HEK293 (cell line): Measurements from ENCODE around the gene PTPRN2.

Experiments
- CTCF ChIA-PET: fragments of 350-600 bp; formaldehyde crosslinking; extraction: SDS; loops from one replicate; lab custom pipeline; 2021; ENCODE audit warnings: antibody characterized with exemption; lab: Yijun Ruan, JAX
- POLR2A ChIA-PET: fragments of 300-600 bp; formaldehyde crosslinking; extraction: SDS; loops from one replicate; lab custom pipeline; 2020; ENCODE audit warnings: antibody characterized with exemption, inconsistent platforms; lab: Yijun Ruan, JAX
- H3K27ac ChIP-seq: fragments of 200-500 bp; sonication (Bioruptor generic); 2 replicates; pipeline ENCODE4 v1.5.1; 2014; ENCODE audit warnings: low read depth, low read length, control low read depth, inconsistent platforms; ENCODE audit errors: extremely low read depth
- H3K36me3 ChIP-seq, 2 experiments: fragments of 200-500 bp in 1 of 2; sonication (Bioruptor generic) in 1 of 2; 1 replicate in 1 of 2; 2 replicates in 1 of 2; pipeline ENCODE4 v1.5.1; 2014 to 2017; ENCODE audit warnings: inconsistent platforms in 2 of 2, low read length in 2 of 2; ENCODE audit not compliant: control insufficient read depth in 2 of 2, insufficient read depth in 1 of 2
- H3K4me1 ChIP-seq: fragments of 200-500 bp; sonication (Bioruptor generic); 2 replicates; pipeline ENCODE4 v1.5.1; 2014; ENCODE audit warnings: mild to moderate bottlenecking, low read length, inconsistent platforms; ENCODE audit not compliant: control insufficient read depth, insufficient read depth
- H3K4me3 ChIP-seq: 2 replicates; pipeline ENCODE4 v1.5.1; 2011; ENCODE audit warnings: low read depth, mild to moderate bottlenecking, control low read depth, low read length, moderate library complexity
- H3K9me3 ChIP-seq: fragments of 200-500 bp; sonication (Bioruptor generic); 2 replicates; pipeline ENCODE4 v1.5.1; 2014; ENCODE audit warnings: low read depth, low read length, inconsistent platforms; ENCODE audit not compliant: control insufficient read depth, insufficient read depth
- GLIS1 ChIP-seq: fragments of 450-650 bp; formaldehyde crosslinking; IDR thresholded peaks from 2 replicates; pipeline ENCODE4 v1.5.1; 2016; ENCODE audit warnings: missing biosample characterization, missing genetic modification characterization
- HOXD13 ChIP-seq: sonication (generic); formaldehyde crosslinking; IDR thresholded peaks from 2 replicates; pipeline ENCODE4 v1.8.0; 2022; ENCODE audit warnings: missing genetic modification reagents, borderline replicate concordance
- KLF1 ChIP-seq: fragments of 450-650 bp; formaldehyde crosslinking; IDR thresholded peaks from 2 replicates; pipeline ENCODE4 v1.5.1; 2016; ENCODE audit warnings: missing biosample characterization, missing genetic modification characterization
- KLF10 ChIP-seq: fragments of 450-650 bp; IDR thresholded peaks from 2 replicates; pipeline ENCODE4 v1.5.1; 2018; ENCODE audit warnings: missing biosample characterization, mild to moderate bottlenecking, missing genetic modification characterization
- MZF1 ChIP-seq: fragments of 450-650 bp; formaldehyde crosslinking; IDR thresholded peaks from 2 replicates; pipeline ENCODE4 v1.5.1; 2017; ENCODE audit warnings: missing biosample characterization, missing genetic modification characterization, borderline replicate concordance
- RBAK ChIP-seq: fragments of 450-650 bp; formaldehyde crosslinking; IDR thresholded peaks from 2 replicates; pipeline ENCODE4 v1.5.1; 2016; ENCODE audit warnings: missing biosample characterization, missing genetic modification characterization
- SP3 ChIP-seq: fragments of 450-650 bp; formaldehyde crosslinking; IDR thresholded peaks from 2 replicates; pipeline ENCODE4 v1.5.1; 2016; ENCODE audit warnings: missing biosample characterization, missing genetic modification characterization
- ZBTB21 ChIP-seq: fragments of 450-650 bp; formaldehyde crosslinking; IDR thresholded peaks from 2 replicates; pipeline ENCODE4 v1.5.1; 2017; ENCODE audit warnings: missing biosample characterization, missing genetic modification characterization
- ZBTB48 ChIP-seq: fragments of 450-650 bp; formaldehyde crosslinking; IDR thresholded peaks from 2 replicates; pipeline ENCODE4 v1.5.1; 2016; ENCODE audit warnings: missing biosample characterization, missing genetic modification characterization
- ZFP41 ChIP-seq: fragments of 450-650 bp; formaldehyde crosslinking; IDR thresholded peaks from 2 replicates; pipeline ENCODE4 v1.5.1; 2016; ENCODE audit warnings: missing biosample characterization, missing genetic modification characterization, borderline replicate concordance
- ZNF138 ChIP-seq: fragments of 450-650 bp; formaldehyde crosslinking; IDR thresholded peaks from 2 replicates; pipeline ENCODE4 v1.5.1; 2016; ENCODE audit warnings: missing biosample characterization, missing genetic modification characterization, borderline replicate concordance
- ZNF146 ChIP-seq: fragments of 450-650 bp; formaldehyde crosslinking; IDR thresholded peaks from 2 replicates; pipeline ENCODE4 v1.5.1; 2016; ENCODE audit warnings: missing biosample characterization, missing genetic modification characterization
- ZNF157 ChIP-seq: fragments of 450-650 bp; formaldehyde crosslinking; IDR thresholded peaks from 2 replicates; pipeline ENCODE4 v1.5.1; 2016; ENCODE audit warnings: missing biosample characterization, missing genetic modification characterization
- ZNF2 ChIP-seq: fragments of 450-650 bp; formaldehyde crosslinking; IDR thresholded peaks from 2 replicates; pipeline ENCODE4 v1.5.1; 2016; ENCODE audit warnings: missing biosample characterization, missing genetic modification characterization
- ZNF274 ChIP-seq, 2 experiments: fragments of 200-500 bp in 1 of 2; fragments of 450-650 bp in 1 of 2; sonication (Bioruptor generic) in 1 of 2; formaldehyde crosslinking in 1 of 2; IDR thresholded peaks; 2 replicates each; pipeline versions ENCODE4 v1.5.1 to v1.6.1; 2014 to 2016; ENCODE audit warnings: borderline replicate concordance in 1 of 2, inconsistent platforms in 1 of 2, low read length in 1 of 2, missing biosample characterization in 1 of 2, missing genetic modification characterization in 1 of 2
- ZNF280D ChIP-seq: fragments of 450-650 bp; formaldehyde crosslinking; IDR thresholded peaks from 2 replicates; pipeline ENCODE4 v1.5.1; 2016; ENCODE audit warnings: missing biosample characterization, missing genetic modification characterization
- ZNF449 ChIP-seq: fragments of 450-650 bp; formaldehyde crosslinking; IDR thresholded peaks from 2 replicates; pipeline ENCODE4 v1.5.1; 2017; ENCODE audit warnings: missing biosample characterization, mild to moderate bottlenecking, missing genetic modification characterization, moderate library complexity
- ZNF510 ChIP-seq: fragments of 450-650 bp; formaldehyde crosslinking; IDR thresholded peaks from 2 replicates; pipeline ENCODE4 v1.5.1; 2018; ENCODE audit warnings: mild to moderate bottlenecking, missing genetic modification characterization, missing biosample characterization; ENCODE audit not compliant: insufficient replicate concordance
- ZNF513 ChIP-seq: fragments of 450-650 bp; IDR thresholded peaks from 2 replicates; pipeline ENCODE4 v1.5.1; 2018; ENCODE audit warnings: missing biosample characterization, missing genetic modification characterization
- ZNF623 ChIP-seq: fragments of 450-650 bp; formaldehyde crosslinking; IDR thresholded peaks from 2 replicates; pipeline ENCODE4 v1.5.1; 2016; ENCODE audit warnings: missing biosample characterization, missing genetic modification characterization
- ZNF626 ChIP-seq: fragments of 450-650 bp; sonication (Bioruptor Pico); formaldehyde crosslinking; IDR thresholded peaks from 2 replicates; pipeline ENCODE4 v1.5.1; 2018; ENCODE audit warnings: missing biosample characterization, missing genetic modification characterization, inconsistent platforms
- ZNF664 ChIP-seq: fragments of 450-650 bp; formaldehyde crosslinking; IDR thresholded peaks from 2 replicates; pipeline ENCODE4 v1.5.1; 2016; ENCODE audit warnings: missing biosample characterization, missing genetic modification characterization
- ZNF670 ChIP-seq: fragments of 450-650 bp; formaldehyde crosslinking; IDR thresholded peaks from 2 replicates; pipeline ENCODE4 v1.5.1; 2016; ENCODE audit warnings: missing biosample characterization, missing genetic modification characterization, low read depth
- ZNF704 ChIP-seq: fragments of 450-650 bp; formaldehyde crosslinking; IDR thresholded peaks from 2 replicates; pipeline ENCODE4 v1.5.1; 2016; ENCODE audit warnings: missing biosample characterization, missing genetic modification characterization
- ZSCAN16 ChIP-seq: fragments of 450-650 bp; formaldehyde crosslinking; IDR thresholded peaks from 2 replicates; pipeline ENCODE4 v1.5.1; 2016; ENCODE audit warnings: missing biosample characterization, missing genetic modification characterization

Gene PTPRN2

GRCh38 chr7:158502068-158502750, 85.4 kb downstream of the PTPRN2 start (continued):
- TF ChIP-seq RBAK (no peak), ZNF704 (tag by site-specific recombination) (no peak), ZNF449 (tag by site-specific recombination) (no peak)

GRCh38 chr7:158501393-158502067, 86.1 kb downstream of the PTPRN2 start:
- H3K9me3 ChIP-seq: no peaks in the 10 kb centered on the region
- TF ChIP-seq ZNF626 (tag by site-specific recombination) (no peak), ZNF513 (no peak), ZNF157 (tag by site-specific recombination) (no peak), ZNF664 (no peak), GLIS1 (no peak), MZF1 (tag by site-specific recombination) (no peak), ZNF623 (tag by site-specific recombination) (no peak), ZNF146 (tag by site-specific recombination) (no peak), SP3 (no peak)
- ChIA-PET POLR2A (no interaction called here), CTCF (interaction anchor here (0.7 kb wide), 1 partner anchor 45 kb away, joined by 4 read pairs; no protein-coding TSS in a partner anchor)
- no peaks in the 10 kb centered on the region for H3K36me3 ChIP-seq
- H3K27ac ChIP-seq: no peak overlapping the region
- H3K4me1 ChIP-seq: no peaks in the 10 kb centered on the region
- no peak overlapping the region for H3K4me3 ChIP-seq

GRCh38 chr7:158500651-158501052, 87.0 kb downstream of the PTPRN2 start:
- H3K9me3 ChIP-seq: no peaks in the 10 kb centered on the region
- no peaks in the 10 kb centered on the region for H3K4me1 ChIP-seq
- ChIA-PET CTCF (interaction anchor here (0.6 kb wide), 1 partner anchor 477 kb away, joined by 3 read pairs; no protein-coding TSS in a partner anchor), POLR2A (no interaction called here)
- H3K4me3 ChIP-seq: no peak overlapping the region
- H3K36me3 ChIP-seq: no peaks in the 10 kb centered on the region
- no peak overlapping the region for H3K27ac ChIP-seq
- no peak for TF ChIP-seq ZNF2 (tag by site-specific recombination)
- TF ChIP-seq ZNF510 (tag by site-specific recombination): no peak
- TF ChIP-seq ZFP41 (tag by site-specific recombination): no peak
- TF ChIP-seq ZSCAN16: no peak
- no peak for TF ChIP-seq ZBTB48 (tag by site-specific recombination)
- TF ChIP-seq KLF10 (tag by site-specific recombination): no peak
- no peak for TF ChIP-seq ZNF138 (tag by site-specific recombination)
- TF ChIP-seq HOXD13 (CRISPR knock-in tag): no peak
- no peak for TF ChIP-seq ZNF280D (tag by site-specific recombination)
- no peak for TF ChIP-seq KLF1 (tag by site-specific recombination)
- no peak for TF ChIP-seq ZNF274 (IDR thresholded peaks at IDR 0.05; ENCODE audit: low read length)
- no peak for TF ChIP-seq ZNF274 (tag by site-specific recombination; IDR thresholded peaks at IDR 0.05; ENCODE audit: borderline replicate concordance)
- no peak for TF ChIP-seq ZBTB21 (tag by site-specific recombination)
- TF ChIP-seq ZNF670 (tag by site-specific recombination): no peak
